ENCODE results near the gene TENT4A. TPM values are rescaled to one million over a fixed set of nuclear protein-coding genes. Genes with fewer than 3 reads are reported as not detected.

Gene TENT4A
- polyA plus RNA-seq, 1 donor = 18.6 TPM

DNA sequence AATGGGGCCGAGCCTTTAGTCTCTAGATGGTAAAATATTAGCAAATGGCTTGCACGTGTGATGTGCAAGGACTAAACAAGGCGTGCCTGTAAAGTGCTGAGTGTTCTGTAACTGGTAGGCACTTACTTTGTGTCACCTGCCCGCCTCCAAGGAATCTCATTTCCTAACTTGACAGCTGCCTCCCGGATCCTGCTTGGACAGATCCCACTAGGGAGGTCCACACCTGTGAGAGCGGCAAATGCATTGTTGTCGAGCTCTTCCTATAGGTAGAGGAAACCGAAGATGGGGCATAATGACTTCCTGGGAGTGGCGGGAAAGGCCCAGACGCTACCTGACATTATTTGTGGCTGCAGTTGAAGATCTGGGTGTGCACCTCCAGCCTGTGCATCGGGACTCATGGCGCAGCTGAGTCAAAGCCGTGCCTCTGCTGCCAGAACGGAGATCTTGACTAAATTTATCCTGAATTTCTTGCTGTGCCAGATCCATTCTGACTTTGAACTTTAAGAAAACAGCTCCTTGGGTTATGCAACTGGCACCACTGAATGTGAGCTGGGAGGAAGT lies 79.8 kb downstream of the TENT4A start:
- DNase-seq (ENCODE audit: low read depth) = no peak

DNA sequence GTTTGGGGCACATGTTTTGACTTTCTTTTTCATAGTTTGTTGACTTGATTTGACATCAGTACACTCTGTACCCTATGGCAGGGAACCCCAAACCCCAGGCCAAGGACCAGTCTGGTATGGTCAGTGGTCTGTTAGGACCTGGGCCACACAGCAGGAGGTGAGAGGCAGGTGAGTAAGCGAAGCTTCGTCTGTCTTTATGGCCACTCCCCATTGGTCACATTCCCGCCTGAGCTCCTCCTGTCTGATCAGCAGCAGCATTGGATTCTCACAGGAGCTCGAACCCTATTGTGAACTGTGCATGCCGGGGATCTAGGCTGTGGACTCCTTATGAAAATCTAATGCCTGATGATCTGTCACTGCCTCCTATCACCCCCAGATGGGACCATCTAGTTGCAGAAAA lies 88.0 kb downstream of the TENT4A start:
- DNase-seq (ENCODE audit: low read depth) = no peak

DNA sequence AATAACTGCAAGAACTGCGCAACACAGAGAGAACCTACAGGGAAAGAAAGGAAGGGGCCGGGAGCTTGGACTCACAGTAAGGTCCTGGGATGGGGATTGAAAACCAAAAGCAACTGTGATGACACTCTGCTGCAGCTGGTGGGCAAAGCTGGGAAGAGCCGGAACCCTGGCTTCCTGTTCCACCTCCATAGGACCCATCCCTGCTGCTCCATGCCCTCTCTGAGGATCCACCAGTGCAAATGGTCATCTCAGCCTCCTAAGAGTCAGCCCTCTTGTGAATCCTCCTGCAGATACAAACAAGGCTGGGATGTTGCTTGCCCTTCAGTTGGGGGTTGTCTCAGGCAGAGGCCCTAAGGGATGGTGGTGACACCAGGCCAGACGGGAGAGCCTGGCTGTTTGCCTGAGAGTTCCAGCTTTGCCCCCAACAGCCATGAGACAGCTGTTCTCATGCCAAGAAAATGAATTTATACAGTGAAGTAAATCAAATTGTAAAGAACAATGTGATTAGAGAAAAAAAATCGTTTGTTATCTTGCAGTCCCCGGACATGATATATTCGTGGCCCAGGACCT lies 90.8 kb downstream of the TENT4A start:
- no peak for DNase-seq (ENCODE audit: low read depth)

DNA sequence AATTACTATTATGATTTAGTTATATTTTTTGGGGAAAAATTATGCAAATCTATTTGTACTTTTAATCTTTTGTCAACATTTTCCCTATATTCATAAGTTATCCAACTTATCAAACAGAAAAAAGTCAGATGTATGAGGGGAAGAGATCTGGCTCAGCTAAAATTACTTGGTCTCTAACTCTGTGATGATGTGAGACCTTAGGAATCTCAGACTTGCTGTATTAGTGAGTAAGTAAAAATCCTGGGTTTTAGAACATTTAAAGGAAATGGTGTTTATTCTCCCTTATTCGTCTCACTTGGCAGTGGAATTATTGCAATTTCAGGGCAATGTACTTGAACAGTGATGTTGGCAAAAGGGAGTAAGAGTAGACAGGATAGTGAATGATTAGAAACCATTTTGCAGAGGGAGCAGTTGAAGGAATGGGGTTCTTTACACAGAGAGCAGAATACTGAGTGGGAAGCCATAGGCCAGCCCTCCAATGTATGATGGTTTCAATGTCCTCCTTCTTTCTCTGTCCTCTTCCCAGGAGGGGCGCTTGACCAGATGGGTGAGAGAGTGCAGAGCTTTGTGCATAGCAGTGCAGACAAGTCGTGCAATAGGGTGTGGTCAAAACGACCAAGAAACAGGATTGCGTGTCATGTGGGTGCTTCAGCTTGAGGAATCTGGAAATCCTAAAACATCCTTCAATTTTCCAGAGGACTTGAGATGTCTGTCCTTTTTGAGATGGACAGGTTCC lies 91.7 kb downstream of the TENT4A start:
- no peak for DNase-seq (ENCODE audit: low read depth)

DNA sequence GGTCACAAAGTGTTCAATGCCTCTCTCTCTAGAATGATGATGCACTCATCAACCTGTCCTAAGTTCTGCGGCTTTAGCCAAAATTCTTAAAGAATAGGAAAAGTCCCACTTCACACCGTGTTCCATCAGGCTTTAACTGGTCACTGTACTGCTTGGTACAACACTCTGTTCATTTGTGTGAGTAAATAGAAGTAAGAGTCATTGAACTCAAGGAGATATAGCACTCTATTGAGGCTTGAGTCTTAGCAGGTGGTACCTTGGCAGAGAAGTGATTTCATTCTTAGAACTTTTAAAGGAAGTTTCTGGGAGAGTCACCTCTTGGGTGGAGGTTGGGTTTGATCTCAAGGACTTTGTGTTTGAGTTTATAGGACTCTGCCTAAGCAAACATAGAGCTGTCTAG lies 92.6 kb downstream of the TENT4A start:
- DNase-seq (ENCODE audit: low read depth) = no peak

Other genes starting within 250 kb of the TENT4A start
- 37.9 TPM for gene NSUN2, start 80.4 kb upstream of the TENT4A start, polyA plus RNA-seq (ENCODE audit: insufficient read length)
- 12.1 TPM for gene SRD5A1, start 80.0 kb upstream of the TENT4A start, polyA plus RNA-seq (ENCODE audit: insufficient read length)

Measured in forelimb muscle (tissue), 1 donor.